PFSK-1 (cell line): ENCODE results near the gene SLC7A1.

ENCODE experiments used
- FOXP2 ChIP-seq: optimal IDR thresholded peaks from 2 replicates; pipeline ENCODE3; 2011; ENCODE audit warnings: borderline replicate concordance, control low read depth, inconsistent platforms; ENCODE audit not compliant: insufficient read depth; ENCODE audit errors: extremely low read length, extremely low read depth
- POLR2AphosphoS5 ChIP-seq: IDR thresholded peaks from 2 replicates; pipeline ENCODE4 v1.6.1; 2012; ENCODE audit warnings: low read depth, mild to moderate bottlenecking, control low read depth, low read length, moderate library complexity
- SIN3A ChIP-seq: IDR thresholded peaks from 2 replicates; pipeline ENCODE4 v1.6.1; 2012; ENCODE audit warnings: mild to moderate bottlenecking, low read length, moderate library complexity, borderline replicate concordance; ENCODE audit not compliant: insufficient read depth
- TAF1 ChIP-seq: IDR thresholded peaks from 2 replicates; pipeline ENCODE4 v1.6.1; 2012; ENCODE audit warnings: low read length, control low read depth, borderline replicate concordance; ENCODE audit not compliant: insufficient read depth
- TF ChIP-seq, protein P1 (sequence below), 2 experiments: IDR thresholded peaks; 2 replicates each; pipeline versions ENCODE4 v1.6.1 to v1.8.0; 2011 to 2012; ENCODE audit warnings: low read depth in 2 of 2, low read length in 2 of 2, control low read depth in 1 of 2, inconsistent platforms in 1 of 2, mild to moderate bottlenecking in 1 of 2, moderate library complexity in 1 of 2; ENCODE audit not compliant: insufficient read depth in 1 of 2

Gene SLC7A1

DNA sequence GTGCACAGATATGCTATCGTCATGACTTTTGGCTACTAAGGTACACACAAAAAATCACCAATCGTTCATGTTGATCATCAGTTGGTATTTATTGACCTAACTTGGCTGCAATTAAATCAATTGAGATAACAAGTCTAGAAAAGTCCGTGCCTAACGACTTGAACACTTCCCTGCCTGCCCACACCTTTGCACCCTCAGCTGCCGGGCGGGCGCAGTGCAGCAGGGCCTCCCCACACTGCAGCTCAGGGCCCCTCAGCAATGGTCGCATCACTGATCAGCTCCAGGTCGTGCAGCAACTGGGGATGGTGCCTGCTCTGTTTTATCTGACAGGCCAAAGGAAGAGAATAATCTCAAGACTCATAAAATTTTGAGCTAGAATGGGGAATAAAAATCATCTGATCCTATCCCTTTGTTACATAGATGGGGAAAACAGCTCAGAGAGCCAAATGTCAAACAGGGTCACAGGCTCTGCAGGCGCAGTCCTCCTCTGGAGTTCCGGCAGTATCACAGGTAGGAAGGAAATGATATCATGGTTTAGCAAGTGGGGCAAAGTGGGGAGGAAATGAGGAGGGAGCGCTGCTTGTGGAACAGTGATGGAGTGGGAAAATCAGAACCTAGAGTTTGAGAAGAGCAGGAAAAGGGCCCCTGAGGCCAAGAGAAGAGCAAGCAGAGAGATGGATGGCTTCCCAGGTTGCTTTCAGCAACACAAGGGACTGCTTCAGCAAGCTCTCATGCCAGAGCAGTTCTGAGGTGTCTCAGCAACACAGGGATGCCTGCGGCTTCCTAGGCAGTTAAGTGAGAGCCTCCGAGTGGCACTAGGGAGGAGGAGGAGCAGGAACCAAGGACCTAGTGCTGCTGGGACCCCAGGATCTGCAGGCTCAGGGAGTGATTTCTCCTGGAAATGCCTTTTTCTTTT, 57.5 kb downstream of the SLC7A1 start:
- TF ChIP-seq, protein P1, sequence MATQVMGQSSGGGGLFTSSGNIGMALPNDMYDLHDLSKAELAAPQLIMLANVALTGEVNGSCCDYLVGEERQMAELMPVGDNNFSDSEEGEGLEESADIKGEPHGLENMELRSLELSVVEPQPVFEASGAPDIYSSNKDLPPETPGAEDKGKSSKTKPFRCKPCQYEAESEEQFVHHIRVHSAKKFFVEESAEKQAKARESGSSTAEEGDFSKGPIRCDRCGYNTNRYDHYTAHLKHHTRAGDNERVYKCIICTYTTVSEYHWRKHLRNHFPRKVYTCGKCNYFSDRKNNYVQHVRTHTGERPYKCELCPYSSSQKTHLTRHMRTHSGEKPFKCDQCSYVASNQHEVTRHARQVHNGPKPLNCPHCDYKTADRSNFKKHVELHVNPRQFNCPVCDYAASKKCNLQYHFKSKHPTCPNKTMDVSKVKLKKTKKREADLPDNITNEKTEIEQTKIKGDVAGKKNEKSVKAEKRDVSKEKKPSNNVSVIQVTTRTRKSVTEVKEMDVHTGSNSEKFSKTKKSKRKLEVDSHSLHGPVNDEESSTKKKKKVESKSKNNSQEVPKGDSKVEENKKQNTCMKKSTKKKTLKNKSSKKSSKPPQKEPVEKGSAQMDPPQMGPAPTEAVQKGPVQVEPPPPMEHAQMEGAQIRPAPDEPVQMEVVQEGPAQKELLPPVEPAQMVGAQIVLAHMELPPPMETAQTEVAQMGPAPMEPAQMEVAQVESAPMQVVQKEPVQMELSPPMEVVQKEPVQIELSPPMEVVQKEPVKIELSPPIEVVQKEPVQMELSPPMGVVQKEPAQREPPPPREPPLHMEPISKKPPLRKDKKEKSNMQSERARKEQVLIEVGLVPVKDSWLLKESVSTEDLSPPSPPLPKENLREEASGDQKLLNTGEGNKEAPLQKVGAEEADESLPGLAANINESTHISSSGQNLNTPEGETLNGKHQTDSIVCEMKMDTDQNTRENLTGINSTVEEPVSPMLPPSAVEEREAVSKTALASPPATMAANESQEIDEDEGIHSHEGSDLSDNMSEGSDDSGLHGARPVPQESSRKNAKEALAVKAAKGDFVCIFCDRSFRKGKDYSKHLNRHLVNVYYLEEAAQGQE (IDR thresholded peaks at IDR 0.05; ENCODE audit: insufficient read depth in 1 of 2, low read depth in 2 of 2, low read length in 2 of 2) = no peak
- TF ChIP-seq SIN3A = no peak
- TF ChIP-seq TAF1 = no peak
- TF ChIP-seq FOXP2 = no peak

DNA sequence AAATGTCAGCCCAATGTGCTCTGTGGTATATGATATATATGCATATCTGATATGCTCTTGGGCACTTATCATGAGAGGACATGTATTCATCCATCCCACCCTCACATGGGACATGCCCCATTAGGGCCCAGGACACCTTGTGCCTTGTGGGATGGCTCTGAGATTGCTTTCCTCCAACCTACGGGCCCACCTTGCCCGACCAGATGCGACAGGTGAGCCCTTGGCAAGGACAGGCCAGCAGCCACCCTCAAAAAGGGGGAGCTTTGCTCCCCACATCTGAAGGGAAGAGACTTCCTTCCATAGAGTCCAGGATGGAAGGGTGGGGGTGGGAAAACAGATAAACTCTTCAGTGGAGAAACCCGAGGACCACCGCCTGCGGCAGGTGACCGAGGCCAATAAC, 58.6 kb downstream of the SLC7A1 start:
- no peak for TF ChIP-seq SIN3A

DNA sequence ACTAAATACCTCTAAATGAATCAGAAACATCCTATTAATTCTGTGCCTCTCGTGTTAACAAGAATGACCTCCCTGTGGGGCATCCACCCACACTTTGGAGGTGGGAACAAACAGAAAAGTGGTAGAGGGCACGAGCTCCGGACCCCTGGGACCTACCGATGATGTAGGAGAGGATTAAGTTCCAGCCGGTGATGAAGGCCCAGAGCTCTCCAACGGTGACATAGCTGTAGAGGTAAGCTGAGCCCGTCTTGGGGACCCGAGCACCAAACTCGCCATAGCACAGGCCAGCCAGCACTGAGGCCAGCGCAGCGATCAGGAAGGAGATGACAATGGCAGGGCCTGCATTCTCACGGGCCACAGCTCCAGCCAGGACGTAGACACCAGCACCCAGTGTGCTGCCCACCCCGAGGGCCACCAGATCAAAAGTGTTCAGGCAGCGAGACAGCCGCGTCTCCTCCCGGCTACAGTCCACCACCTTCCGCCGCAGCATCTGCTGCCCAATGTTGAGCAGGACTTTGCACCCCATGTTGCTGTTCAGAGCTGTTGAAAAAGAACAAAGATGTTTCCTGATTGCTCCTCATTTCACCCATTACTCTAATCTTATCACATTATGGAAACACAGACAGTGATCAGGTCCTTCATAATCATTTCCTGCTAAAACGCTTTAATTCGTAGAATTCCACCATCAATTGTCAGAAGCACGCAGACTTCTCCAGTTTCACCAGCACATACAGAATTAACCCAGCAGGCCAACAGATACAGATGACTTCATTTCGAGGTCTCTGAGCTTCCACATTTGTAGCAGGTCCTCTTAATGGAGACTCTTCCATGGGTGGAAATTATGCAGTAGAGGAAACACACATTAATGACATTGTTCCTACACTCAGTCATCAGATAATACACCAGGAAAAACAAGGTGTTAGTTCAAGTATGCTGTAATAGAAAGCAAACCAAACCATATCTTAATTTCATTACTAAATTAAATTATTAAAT, 59.5 kb downstream of the SLC7A1 start:
- TF ChIP-seq FOXP2 (no peak), POLR2AphosphoS5 (no peak), SIN3A (no peak), TAF1 (no peak)
- TF ChIP-seq, protein P1 (IDR thresholded peaks at IDR 0.05; ENCODE audit: insufficient read depth in 1 of 2, low read depth in 2 of 2, low read length in 2 of 2) = no peak

DNA sequence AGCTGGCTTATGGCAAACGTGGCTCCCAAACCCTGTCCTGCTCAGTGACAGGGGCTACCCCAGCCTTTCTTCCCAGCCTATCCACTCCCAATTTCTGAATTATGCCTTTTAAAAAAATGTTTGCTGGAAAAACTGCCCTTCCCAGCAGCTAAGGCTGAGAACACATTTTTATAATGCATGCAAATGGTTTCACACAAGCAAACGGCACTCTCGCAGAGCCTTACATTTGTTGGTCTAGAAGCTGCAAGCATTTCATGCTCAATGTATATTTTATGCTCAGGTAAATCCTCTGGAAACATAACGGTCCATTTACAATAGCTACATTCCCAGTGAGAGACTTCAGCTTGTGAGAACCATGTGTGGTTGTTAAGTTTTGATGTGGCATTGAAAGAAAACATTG, 61.4 kb downstream of the SLC7A1 start:
- TF ChIP-seq FOXP2 (no peak), SIN3A (no peak), POLR2AphosphoS5 (no peak), TAF1 (no peak)
- TF ChIP-seq, protein P1 (IDR thresholded peaks at IDR 0.05; ENCODE audit: insufficient read depth in 1 of 2, low read depth in 2 of 2, low read length in 2 of 2) = no peak

DNA sequence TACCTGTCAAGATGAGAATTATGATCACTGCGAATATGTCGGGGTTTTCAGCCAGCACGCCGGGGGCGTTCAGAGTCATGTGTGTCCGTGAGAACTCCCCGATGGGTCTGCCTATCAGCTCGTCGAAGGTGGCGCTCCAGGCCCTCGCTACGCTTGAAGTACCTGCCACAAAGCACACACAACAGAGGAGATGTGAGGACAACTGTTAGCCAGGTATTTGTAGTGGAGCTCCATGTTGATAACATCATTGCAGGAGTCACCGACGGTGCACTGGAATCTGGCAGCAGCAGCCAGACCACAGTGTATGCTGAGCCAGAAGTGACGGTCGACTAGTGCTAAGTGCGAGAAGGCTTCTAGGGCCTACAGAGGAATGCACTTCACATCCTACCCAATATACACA, 62.7 kb downstream of the SLC7A1 start:
- TF ChIP-seq SIN3A = no peak
- no peak for TF ChIP-seq FOXP2
- TF ChIP-seq TAF1 = no peak
- no peak for TF ChIP-seq POLR2AphosphoS5
- TF ChIP-seq, protein P1 (IDR thresholded peaks at IDR 0.05; ENCODE audit: insufficient read depth in 1 of 2, low read depth in 2 of 2, low read length in 2 of 2) = no peak
